ENCODE data around the gene MLPH.

MLPH gene

GRCh38 chr2:237488901-237489860, 2.1 kb downstream of the MLPH start:
- no peak overlapping the region for H2BK120ac ChIP-seq (ENCODE audit: low read depth, low read length)
- no peak overlapping the region for H4K5ac ChIP-seq (ENCODE audit: low read length)
- H3K9ac ChIP-seq (ENCODE audit: low read length), result no peak overlapping the region
- no peak overlapping the region for H3K27ac ChIP-seq (ENCODE audit: low read depth, low read length)
- H3K27me3 ChIP-seq (ENCODE audit: insufficient read depth, low read length, poor library complexity), result no peaks in the 10 kb centered on the region
- no peak overlapping the region for H3K4me3 ChIP-seq (ENCODE audit: low read length)
- H3K18ac ChIP-seq (ENCODE audit: low read length), result peak overlapping the region; percentile 44
- H3K79me1 ChIP-seq (ENCODE audit: low read length), result no peaks in the 10 kb centered on the region
- no peak overlapping the region for H3K23ac ChIP-seq (ENCODE audit: low read length)
- DNase-seq, result peak; percentile 63
- H3K56ac ChIP-seq (ENCODE audit: low read length), result peak overlapping the region; percentile 70
- H3K79me2 ChIP-seq (ENCODE audit: control insufficient read depth, insufficient read depth, low read length), result no peaks in the 10 kb centered on the region
- H2AK5ac ChIP-seq (ENCODE audit: low read length), result no peak overlapping the region
- H4K8ac ChIP-seq (ENCODE audit: low read depth, low read length), result no peak overlapping the region
- no peak overlapping the region for H3K4ac ChIP-seq (ENCODE audit: low read depth, low read length)
- H3K4me2 ChIP-seq (ENCODE audit: low read length), result no peak overlapping the region
- H3K36me3 ChIP-seq (ENCODE audit: control insufficient read depth, insufficient read depth, low read length), result no peaks in the 10 kb centered on the region
- no CpG with 5 or more reads among the region's 6 CpGs for WGBS (ENCODE audit: extremely low coverage, insufficient coverage, low lambda C conversion rate)
- H3K4me1 ChIP-seq (ENCODE audit: control insufficient read depth, low read depth, low read length), result peaks cover 6% of the 10 kb centered on the region
- H2BK5ac ChIP-seq (ENCODE audit: low read length), result no peak overlapping the region
- no peak overlapping the region for H2BK15ac ChIP-seq (replicated peaks; ENCODE audit: low read depth)

- no peaks in the 10 kb centered on the region for H3K79me2 ChIP-seq (ENCODE audit: control insufficient read depth, insufficient read depth, low read length)
- peak overlapping the region; percentile 11 for H3K9ac ChIP-seq (ENCODE audit: low read length)
- H3K23ac ChIP-seq (ENCODE audit: low read length), result no peak overlapping the region
- no peak overlapping the region for H4K5ac ChIP-seq (ENCODE audit: low read length)
- H3K4me2 ChIP-seq (ENCODE audit: low read length), result no peak overlapping the region
- peak overlapping the region; percentile 44 for H3K18ac ChIP-seq (ENCODE audit: low read length)
- H3K4me1 ChIP-seq (ENCODE audit: control insufficient read depth, low read depth, low read length), result peaks cover 6% of the 10 kb centered on the region
- peak; percentile 94 for DNase-seq
- H2AK5ac ChIP-seq (ENCODE audit: low read length), result no peak overlapping the region
- H3K56ac ChIP-seq (ENCODE audit: low read length), result peak overlapping the region; percentile 70
- no peaks in the 10 kb centered on the region for H3K27me3 ChIP-seq (ENCODE audit: insufficient read depth, low read length, poor library complexity)
- no peaks in the 10 kb centered on the region for H3K36me3 ChIP-seq (ENCODE audit: control insufficient read depth, insufficient read depth, low read length)
- no peak overlapping the region for H2BK120ac ChIP-seq (ENCODE audit: low read depth, low read length)
- WGBS (ENCODE audit: extremely low coverage, insufficient coverage, low lambda C conversion rate), result no CpG with 5 or more reads among the region's 8 CpGs
- no peak overlapping the region for H3K27ac ChIP-seq (ENCODE audit: low read depth, low read length)
- H2BK15ac ChIP-seq (replicated peaks; ENCODE audit: low read depth), result no peak overlapping the region
- H3K4me3 ChIP-seq (ENCODE audit: low read length), result no peak overlapping the region
- no peaks in the 10 kb centered on the region for H3K79me1 ChIP-seq (ENCODE audit: low read length)
- H2BK5ac ChIP-seq (ENCODE audit: low read length), result no peak overlapping the region
- no peak overlapping the region for H4K8ac ChIP-seq (ENCODE audit: low read depth, low read length)
- H3K4ac ChIP-seq (ENCODE audit: low read depth, low read length), result no peak overlapping the region
These were observed 3.1 kb downstream of the MLPH start for GRCh38 chr2:237490009-237490711.

- H3K23ac ChIP-seq (ENCODE audit: low read length), result no peak overlapping the region
- WGBS (ENCODE audit: extremely low coverage, insufficient coverage, low lambda C conversion rate), result no CpG with 5 or more reads among the region's 6 CpGs
- no peak overlapping the region for H3K56ac ChIP-seq (ENCODE audit: low read length)
- no peak overlapping the region for H2BK15ac ChIP-seq (replicated peaks; ENCODE audit: low read depth)
- H3K36me3 ChIP-seq (ENCODE audit: control insufficient read depth, insufficient read depth, low read length), result no peaks in the 10 kb centered on the region
- H3K4me1 ChIP-seq (ENCODE audit: control insufficient read depth, low read depth, low read length), result peaks cover 6% of the 10 kb centered on the region
- no peak overlapping the region for H3K9ac ChIP-seq (ENCODE audit: low read length)
- H3K4me3 ChIP-seq (ENCODE audit: low read length), result no peak overlapping the region
- H2BK120ac ChIP-seq (ENCODE audit: low read depth, low read length), result no peak overlapping the region
- H3K4ac ChIP-seq (ENCODE audit: low read depth, low read length), result no peak overlapping the region
- H3K79me2 ChIP-seq (ENCODE audit: control insufficient read depth, insufficient read depth, low read length), result no peaks in the 10 kb centered on the region
- H3K79me1 ChIP-seq (ENCODE audit: low read length), result no peaks in the 10 kb centered on the region
- no peak overlapping the region for H3K4me2 ChIP-seq (ENCODE audit: low read length)
- H4K8ac ChIP-seq (ENCODE audit: low read depth, low read length), result no peak overlapping the region
- H3K27me3 ChIP-seq (ENCODE audit: insufficient read depth, low read length, poor library complexity), result no peaks in the 10 kb centered on the region
- no peak overlapping the region for H2AK5ac ChIP-seq (ENCODE audit: low read length)
- H4K5ac ChIP-seq (ENCODE audit: low read length), result no peak overlapping the region
- no peak overlapping the region for H3K18ac ChIP-seq (ENCODE audit: low read length)
- H3K27ac ChIP-seq (ENCODE audit: low read depth, low read length), result no peak overlapping the region
- DNase-seq, result no peak
- H2BK5ac ChIP-seq (ENCODE audit: low read length), result no peak overlapping the region
These were observed 3.7 kb downstream of the MLPH start for GRCh38 chr2:237490795-237491194.

- Histone ChIP-seq H2AK5ac (ENCODE audit: low read length) (no peak overlapping the region), H3K56ac (ENCODE audit: low read length) (no peak overlapping the region), H3K18ac (ENCODE audit: low read length) (no peak overlapping the region), H3K27ac (ENCODE audit: low read depth, low read length) (no peak overlapping the region), H3K4me2 (ENCODE audit: low read length) (no peak overlapping the region), H3K4me3 (ENCODE audit: low read length) (peak overlapping the region; percentile 22), H3K79me1 (ENCODE audit: low read length) (no peaks in the 10 kb centered on the region), H3K36me3 (ENCODE audit: control insufficient read depth, insufficient read depth, low read length) (no peaks in the 10 kb centered on the region), H2BK5ac (ENCODE audit: low read length) (no peak overlapping the region), H2BK15ac (replicated peaks; ENCODE audit: low read depth) (no peak overlapping the region), H2BK120ac (ENCODE audit: low read depth, low read length) (no peak overlapping the region), H4K8ac (ENCODE audit: low read depth, low read length) (no peak overlapping the region), H3K4ac (ENCODE audit: low read depth, low read length) (no peak overlapping the region), H3K23ac (ENCODE audit: low read length) (no peak overlapping the region), H3K4me1 (ENCODE audit: control insufficient read depth, low read depth, low read length) (peaks cover 12% of the 10 kb centered on the region), H3K9ac (ENCODE audit: low read length) (no peak overlapping the region), H4K5ac (ENCODE audit: low read length) (no peak overlapping the region), H3K27me3 (ENCODE audit: insufficient read depth, low read length, poor library complexity) (no peaks in the 10 kb centered on the region), H3K79me2 (ENCODE audit: control insufficient read depth, insufficient read depth, low read length) (no peaks in the 10 kb centered on the region)
- no CpG with 5 or more reads among the region's 8 CpGs for WGBS (ENCODE audit: extremely low coverage, insufficient coverage, low lambda C conversion rate)
- no peak for DNase-seq
These were observed 4.6 kb downstream of the MLPH start for GRCh38 chr2:237491515-237492118.

- DNase-seq, result no peak
- Histone ChIP-seq H3K36me3 (ENCODE audit: control insufficient read depth, insufficient read depth, low read length) (no peaks in the 10 kb centered on the region), H4K5ac (ENCODE audit: low read length) (no peak overlapping the region), H2BK15ac (replicated peaks; ENCODE audit: low read depth) (no peak overlapping the region), H3K4me3 (ENCODE audit: low read length) (no peak overlapping the region), H3K79me2 (ENCODE audit: control insufficient read depth, insufficient read depth, low read length) (no peaks in the 10 kb centered on the region), H3K27me3 (ENCODE audit: insufficient read depth, low read length, poor library complexity) (no peaks in the 10 kb centered on the region), H3K27ac (ENCODE audit: low read depth, low read length) (no peak overlapping the region), H3K79me1 (ENCODE audit: low read length) (no peaks in the 10 kb centered on the region), H3K4ac (ENCODE audit: low read depth, low read length) (no peak overlapping the region), H2AK5ac (ENCODE audit: low read length) (no peak overlapping the region), H3K23ac (ENCODE audit: low read length) (no peak overlapping the region), H3K4me2 (ENCODE audit: low read length) (no peak overlapping the region), H2BK120ac (ENCODE audit: low read depth, low read length) (no peak overlapping the region), H3K9ac (ENCODE audit: low read length) (no peak overlapping the region), H3K4me1 (ENCODE audit: control insufficient read depth, low read depth, low read length) (peaks cover 18% of the 10 kb centered on the region), H4K8ac (ENCODE audit: low read depth, low read length) (no peak overlapping the region), H3K18ac (ENCODE audit: low read length) (no peak overlapping the region), H3K56ac (ENCODE audit: low read length) (no peak overlapping the region), H2BK5ac (ENCODE audit: low read length) (no peak overlapping the region)
- whole genome bisulfite sequencing (ENCODE audit: extremely low coverage, insufficient coverage, low lambda C conversion rate), result no CpG with 5 or more reads among the region's 6 CpGs
These were observed 5.3 kb downstream of the MLPH start for GRCh38 chr2:237492137-237492890.
